GM18868 (cell line): ENCODE measurements around the gene CFDP1.
A peak's percentile ranks its signal among the peaks of the same experiment; 100 is the strongest.
"Not testable (repeated sequence)": the region's sequence is repeated elsewhere in the genome, so short reads cannot be mapped to it uniquely, and the experiment has no call there.

Experiments
- ATAC-seq: cut with Tn5 transposase; IDR thresholded peaks from one replicate; pipeline ENCODE4 v1.9.1; 2021; ENCODE audit warnings: mild to moderate bottlenecking, moderate library complexity; ENCODE audit not compliant: unreplicated experiment

CFDP1 gene

DNA sequence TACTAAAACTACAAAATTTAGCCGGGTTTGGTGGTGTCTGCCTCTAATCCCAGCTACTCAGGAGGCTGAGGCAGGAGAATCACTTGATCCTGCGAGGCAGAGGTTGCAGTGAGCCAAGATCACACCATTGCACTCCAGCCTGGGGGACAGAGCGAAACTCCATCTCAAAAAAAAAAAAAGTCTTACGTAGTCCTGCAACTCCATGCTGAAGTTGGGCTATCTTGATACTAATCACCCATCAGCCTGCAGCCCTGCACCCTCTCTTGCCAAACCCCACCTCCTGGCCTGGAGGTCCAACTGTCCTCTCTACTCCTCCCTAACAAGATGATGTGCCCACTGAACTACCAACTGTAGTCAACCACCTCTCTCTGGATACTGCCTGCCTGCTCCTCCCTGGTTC is 26.4 kb upstream of the CFDP1 start:
- no peak for ATAC-seq

- ATAC-seq: no peak
Observed at GRCh38 chr16:75458439-75458838, 25.1 kb upstream of the CFDP1 start.

DNA sequence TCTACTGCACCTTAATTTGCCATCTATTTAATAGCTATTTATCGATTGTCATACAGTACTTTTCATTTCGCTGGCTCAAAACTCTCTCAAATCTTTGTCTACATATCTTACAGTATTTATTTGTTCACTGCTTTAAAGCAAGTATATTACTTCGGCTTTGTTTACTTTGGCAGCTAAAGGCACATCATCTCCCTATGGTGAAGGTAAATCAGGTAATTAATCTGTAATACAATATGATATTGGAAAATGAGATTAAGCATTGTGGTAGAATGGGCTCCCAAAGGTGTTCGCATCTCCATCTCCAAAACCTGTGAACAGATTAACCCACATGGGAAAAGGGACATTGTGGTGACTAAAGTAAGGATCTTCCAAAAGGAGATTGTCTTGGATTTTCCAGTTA is 24.7 kb upstream of the CFDP1 start:
- no peak for ATAC-seq

- no peak for ATAC-seq
Observed at GRCh38 chr16:75457485-75458021, 24.2 kb upstream of the CFDP1 start.

GRCh38 chr16:75456971-75457370 is 23.7 kb upstream of the CFDP1 start:
- ATAC-seq: no peak

DNA sequence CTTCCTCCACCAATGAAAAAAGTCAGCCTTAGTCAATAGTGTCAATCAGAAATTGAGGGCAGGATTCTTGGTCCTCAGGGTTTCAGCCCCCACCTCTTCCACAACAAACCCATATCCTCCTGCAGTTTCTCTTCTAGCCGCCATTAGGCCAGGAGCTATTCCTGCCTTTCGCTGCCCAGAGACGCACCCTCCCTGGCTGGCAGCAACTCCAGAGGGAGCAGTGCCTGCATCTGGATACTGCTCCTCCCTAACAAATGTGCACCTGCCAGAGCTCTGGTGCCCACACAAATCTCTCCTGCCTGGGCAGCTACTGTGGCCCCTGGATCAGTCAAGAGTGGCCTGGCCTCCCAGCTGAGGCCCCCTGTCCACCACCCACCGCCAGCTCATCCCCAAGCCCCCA is 23.2 kb upstream of the CFDP1 start:
- ATAC-seq: not testable (repeated sequence)

GRCh38 chr16:75455677-75456076 is 22.4 kb upstream of the CFDP1 start:
- no peak for ATAC-seq

DNA sequence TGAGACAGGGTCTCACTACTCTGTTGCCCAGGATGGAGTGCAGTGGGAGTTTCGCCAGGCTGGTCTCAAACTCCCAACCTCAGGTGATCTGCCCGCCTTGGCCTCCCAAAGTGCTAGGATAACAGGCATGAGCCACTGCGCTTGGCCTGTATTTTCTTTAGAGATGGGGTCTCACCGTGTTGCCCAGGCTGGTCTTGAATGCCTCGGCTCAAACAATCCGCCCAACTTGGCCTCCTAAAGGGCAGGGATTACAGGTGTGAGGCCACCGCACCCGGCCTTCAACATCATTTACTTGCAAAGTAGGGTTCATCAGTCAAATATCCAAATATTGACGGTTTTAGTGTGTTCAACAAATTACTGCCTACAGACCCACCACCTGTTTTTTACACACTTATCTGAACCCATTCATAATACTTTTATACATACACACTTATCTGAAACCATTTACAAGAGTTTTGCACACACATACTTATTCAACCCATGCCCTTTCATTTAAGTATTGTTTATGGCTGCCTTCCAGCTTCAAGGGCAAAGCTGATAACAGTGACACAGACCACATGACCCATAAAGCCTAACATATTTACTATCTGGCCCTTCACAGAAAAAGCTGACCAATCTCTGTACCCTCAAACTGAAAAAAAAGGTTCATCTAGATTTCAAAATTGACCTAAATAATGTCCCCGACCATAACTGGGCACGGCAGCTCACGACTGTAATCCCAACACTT is 19.3 kb upstream of the CFDP1 start:
- no peak for ATAC-seq

DNA sequence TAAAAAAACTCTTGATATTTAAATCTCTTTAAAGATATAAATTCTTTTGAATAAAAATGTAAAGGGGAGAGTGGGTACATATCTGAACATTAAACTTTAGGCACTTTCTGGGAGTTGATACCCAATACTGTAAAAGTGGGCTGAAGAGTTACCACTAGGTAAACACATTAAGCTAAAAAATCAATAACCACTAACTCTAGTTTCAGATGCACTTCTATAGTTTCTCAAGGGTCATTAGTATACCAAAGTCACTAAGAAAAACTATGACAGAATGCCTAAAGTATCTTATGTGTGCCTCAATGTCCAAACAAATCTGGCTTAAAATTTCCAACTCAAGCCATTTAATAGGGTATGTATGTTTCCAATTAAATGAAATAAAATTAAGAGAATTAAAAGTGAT is 13.1 kb upstream of the CFDP1 start:
- ATAC-seq: no peak

DNA sequence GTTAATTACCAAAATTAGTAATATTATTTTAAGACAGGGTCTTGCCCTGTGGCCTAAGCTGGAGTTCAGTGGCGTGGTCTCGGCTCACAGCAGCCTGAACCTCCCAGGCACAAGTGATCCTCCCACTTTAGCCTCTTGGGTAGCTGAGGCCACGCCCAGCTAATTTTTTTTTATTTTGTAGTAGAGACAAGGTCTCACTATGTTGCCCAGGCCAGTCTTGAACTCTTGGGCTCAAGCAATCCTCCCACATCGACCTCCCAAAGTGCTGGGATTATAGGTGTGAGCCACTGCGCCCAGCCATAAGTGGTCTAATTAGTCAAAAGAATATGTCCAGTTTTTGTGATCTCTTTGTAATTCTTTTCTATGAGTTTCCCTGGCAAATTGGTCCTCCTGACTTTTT is 12.0 kb upstream of the CFDP1 start:
- no peak for ATAC-seq

GRCh38 chr16:75443298-75443697 is 10.0 kb upstream of the CFDP1 start:
- no peak for ATAC-seq

DNA sequence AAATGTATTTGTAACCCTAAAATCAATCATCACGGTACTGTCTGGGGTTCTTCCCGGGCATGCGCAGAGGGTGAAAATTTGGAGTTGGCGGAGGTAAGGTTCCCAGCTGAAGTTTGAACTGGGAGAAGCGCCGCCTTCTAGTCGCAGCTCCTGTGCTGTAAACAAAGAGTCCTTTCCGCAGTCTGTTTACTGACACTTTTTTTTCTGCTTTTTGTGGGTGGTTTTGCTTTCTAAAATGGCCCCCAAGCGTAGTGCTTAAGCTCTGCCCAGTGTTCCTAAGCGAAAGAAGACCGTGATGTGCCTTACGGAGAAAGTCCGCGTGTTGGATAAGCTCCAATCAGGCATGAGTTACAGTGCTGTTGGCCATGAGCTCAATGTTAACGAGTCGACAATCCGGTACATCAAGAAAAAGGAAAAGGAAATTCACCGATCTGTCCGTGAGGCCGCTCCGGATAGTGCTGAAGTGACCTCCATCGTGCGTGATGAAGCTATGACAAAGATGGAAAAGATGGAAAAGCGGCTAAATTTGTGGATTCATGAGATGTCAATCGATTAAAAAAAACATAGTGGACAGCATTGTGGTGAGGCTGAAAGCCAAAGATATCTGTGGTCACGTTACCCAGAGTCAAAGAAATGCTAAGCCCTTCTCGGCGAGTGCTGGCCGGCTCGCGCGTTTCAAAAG is 570 bp upstream of the CFDP1 start:
- ATAC-seq: peak; percentile 70

- no peak for ATAC-seq
Observed at GRCh38 chr16:75429621-75430403, 3.5 kb downstream of the CFDP1 start.

DNA sequence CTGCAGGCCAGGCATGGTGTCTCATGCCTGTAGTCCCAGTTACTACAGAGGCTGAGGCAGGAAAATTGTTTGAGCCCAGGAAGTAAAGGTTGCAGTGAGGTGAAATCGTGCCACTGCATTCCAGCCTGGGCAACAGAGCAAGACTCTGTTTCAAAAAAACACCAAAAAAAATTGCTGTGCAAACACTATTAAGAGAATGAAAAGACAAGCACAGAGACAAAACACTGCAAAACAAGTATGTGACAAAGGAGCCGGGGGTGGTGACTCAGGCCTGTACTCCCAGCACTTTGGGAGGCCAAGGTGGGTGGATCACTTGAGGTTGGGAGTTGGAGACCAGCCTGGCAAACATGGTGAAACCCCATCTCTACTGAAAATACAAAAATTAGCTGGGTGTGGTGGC is 6.8 kb downstream of the CFDP1 start:
- ATAC-seq: not testable (repeated sequence)

DNA sequence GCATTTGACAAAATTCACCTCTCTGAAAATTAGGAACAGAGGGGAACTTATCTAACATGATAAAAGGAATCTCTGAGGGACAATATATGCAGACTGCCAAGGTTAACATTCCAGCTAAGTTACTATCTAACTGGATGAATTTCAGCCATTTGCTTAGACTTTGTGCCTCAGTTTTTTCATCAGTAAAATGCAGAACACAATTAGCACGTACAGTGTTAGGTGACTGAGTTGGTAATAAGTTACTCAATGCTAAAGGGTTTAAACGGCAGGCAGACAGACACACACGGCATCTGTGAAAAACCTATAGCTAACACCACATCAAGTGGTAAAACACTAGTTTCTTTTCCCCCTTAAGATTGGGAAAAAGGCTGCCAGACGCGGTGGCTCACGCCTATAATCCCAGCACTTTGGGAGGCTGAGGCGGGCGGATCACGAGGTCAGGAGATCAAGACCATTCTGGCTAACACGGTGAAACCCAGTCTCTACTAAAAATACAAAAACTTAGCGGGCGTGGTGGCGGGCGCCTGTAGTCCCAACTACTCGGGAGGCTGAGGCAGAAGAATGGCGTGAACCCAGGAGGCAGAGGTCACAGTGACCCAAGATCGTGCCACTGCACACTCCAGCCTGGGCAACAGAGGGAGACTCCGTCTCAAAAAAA is 9.1 kb downstream of the CFDP1 start:
- not testable (repeated sequence) for ATAC-seq

DNA sequence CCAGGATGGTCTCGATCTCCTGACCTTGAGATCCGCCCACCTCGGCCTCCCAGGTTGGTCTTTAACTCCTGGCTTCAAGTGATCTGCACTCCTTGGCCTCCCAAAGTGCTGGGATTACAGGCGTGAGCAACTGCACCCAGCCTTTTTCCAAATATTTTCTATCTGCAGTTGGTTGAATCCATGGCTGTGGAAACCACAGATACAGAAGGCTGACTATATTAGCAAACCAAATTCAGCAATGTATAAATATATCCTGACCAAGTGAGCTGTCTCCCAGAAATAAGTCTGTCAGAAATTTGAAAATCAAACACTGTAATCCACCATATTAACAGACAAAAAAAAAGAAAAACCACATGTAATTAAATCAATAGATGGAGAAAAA is 9.6 kb downstream of the CFDP1 start:
- no peak for ATAC-seq

GRCh38 chr16:75421820-75422126 is 11.5 kb downstream of the CFDP1 start:
- ATAC-seq: no peak

- peak; percentile 80 for ATAC-seq
Observed at GRCh38 chr16:75420987-75421819, 12.1 kb downstream of the CFDP1 start.

DNA sequence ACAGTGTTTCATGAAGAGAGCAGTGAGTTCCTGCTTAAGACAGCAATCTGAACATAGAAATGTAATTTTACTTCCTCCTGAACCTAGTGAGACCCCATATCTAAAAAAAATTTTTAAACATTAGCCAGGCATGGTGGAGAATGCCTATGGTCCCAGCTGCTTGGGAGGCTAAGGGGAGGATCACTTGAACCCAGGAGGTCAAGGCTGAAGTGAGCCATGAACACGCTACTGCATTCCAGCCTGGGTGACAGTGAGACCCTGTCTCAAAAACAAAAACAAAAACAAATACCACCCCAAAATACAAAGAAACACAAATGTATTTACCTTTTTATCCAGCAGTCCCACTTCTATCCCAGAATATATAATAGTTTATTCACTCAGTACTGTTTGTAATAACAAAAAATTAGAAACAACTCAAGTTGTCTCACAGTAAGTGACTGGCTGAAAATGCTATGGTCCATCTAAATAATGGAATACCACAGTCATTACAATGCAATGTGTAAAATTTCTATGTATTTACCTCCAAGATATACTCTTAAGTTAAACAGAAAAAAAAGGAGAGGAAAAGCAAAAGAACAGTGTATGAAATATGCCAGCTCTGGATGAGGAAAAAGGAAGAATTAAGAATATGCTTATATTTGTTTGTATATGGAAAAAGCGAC is 16.3 kb downstream of the CFDP1 start:
- no peak for ATAC-seq
